GM12878 (cell line): ENCODE measurements around the gene PAOX.

Source experiments
- CREB1 ChIP-seq: IDR thresholded peaks from 2 replicates; pipeline ENCODE4 v1.6.1; 2012; ENCODE audit warnings: low read depth, mild to moderate bottlenecking, inconsistent platforms
- POLR2AphosphoS5 ChIP-seq: IDR thresholded peaks from 2 replicates; pipeline ENCODE4 v1.6.1; 2011; ENCODE audit warnings: mild to moderate bottlenecking, low read length, inconsistent platforms
- SP1 ChIP-seq: IDR thresholded peaks from one replicate; pipeline ENCODE4 v1.6.1; 2011; ENCODE audit warnings: low read depth, low read length

GRCh38 chr10:133394064-133394663, 15.1 kb downstream of the PAOX start, which contains the start of gene MTG1:
- peak; percentile 54; the same call in 1 of the 2 replicates for TF ChIP-seq CREB1
- TF ChIP-seq SP1, result peak; percentile 53
- TF ChIP-seq POLR2AphosphoS5, result peak; percentile 90
